ENCODE data around the gene KLF11. TPM values are rescaled to one million over a fixed set of nuclear protein-coding genes. Genes with fewer than 3 reads are reported as not detected.

Gene KLF11
- total and polyA plus RNA-seq, 2 donors (not counting 3 experiments of a cell fraction or from before 2014, with no cell fraction given) = 10.5 to 11.3 TPM

DNA sequence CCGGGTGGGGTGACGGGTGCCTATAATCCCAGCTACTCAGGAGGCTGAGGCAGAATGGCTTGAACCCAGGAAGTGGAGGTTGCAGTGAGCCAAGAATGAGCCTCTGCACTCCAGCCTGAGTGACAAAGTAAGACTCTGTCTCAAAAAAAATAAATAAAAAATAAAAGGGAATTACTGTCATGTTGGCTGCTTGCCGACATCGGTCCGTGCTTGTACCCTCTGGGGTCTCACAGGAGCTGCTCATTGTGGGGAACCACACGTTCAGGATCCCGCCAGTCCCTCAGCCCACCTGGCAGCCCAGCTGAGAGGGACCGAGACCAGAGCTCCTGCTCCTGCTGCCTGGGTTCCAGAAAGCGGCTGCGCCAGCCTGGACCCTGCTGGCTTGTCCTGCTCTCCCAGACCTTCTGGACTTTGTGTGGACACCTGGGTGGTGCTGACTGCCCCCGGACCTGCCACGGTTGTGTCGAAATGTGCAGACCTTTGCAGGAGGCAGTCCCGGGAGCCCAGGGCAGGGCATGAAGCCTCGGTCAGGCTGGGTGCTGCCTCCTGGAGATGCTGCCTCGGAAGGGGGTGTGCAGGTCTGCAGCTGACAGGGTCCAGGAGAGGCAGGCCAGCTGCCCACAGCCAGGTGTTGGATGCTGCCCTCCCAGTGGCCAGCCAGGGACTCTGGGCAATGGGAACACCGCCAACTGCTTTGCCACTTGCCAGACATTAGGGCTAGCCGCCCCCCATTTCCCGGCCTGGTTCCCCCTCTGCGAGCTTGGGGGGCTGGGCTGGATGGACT, 16.4 kb downstream of the KLF11 start:
- Histone ChIP-seq H4K20me1 (replicated peaks; ENCODE audit: control insufficient read depth, extremely low read depth, insufficient read depth, low read length) (no peaks in the 10 kb centered on the region), H2AFZ (ENCODE audit: low read depth, low read length) (no peak overlapping the region), H3K9me3 (replicated peaks; ENCODE audit: control insufficient read depth, insufficient read depth, low read length) (no peaks in the 10 kb centered on the region), H3K4me2 (ENCODE audit: insufficient read depth, low read length) (no peak overlapping the region), H3K27ac (ENCODE audit: insufficient read depth, low read depth, low read length) (no peak overlapping the region), H3K27me3 (ENCODE audit: control insufficient read depth in 2 of 2, insufficient read depth in 2 of 2, low read length in 2 of 2) (no peaks in the 10 kb centered on the region), H3K9me1 (replicated peaks; ENCODE audit: control insufficient read depth, extremely low read depth, insufficient read depth, low read length) (no peaks in the 10 kb centered on the region), H3K79me2 (ENCODE audit: control insufficient read depth, insufficient read depth, low read length) (no peaks in the 10 kb centered on the region), H3K9ac (replicated peaks; ENCODE audit: extremely low read depth, insufficient read depth, low read length) (no peak overlapping the region), H3K4me3 (replicated peaks in 1 of 3; ENCODE audit: insufficient read depth in 1 of 3, low read depth in 1 of 3, low read length in 3 of 3) (no peak overlapping the region), H3K36me3 (ENCODE audit: control insufficient read depth in 2 of 2, extremely low read depth in 1 of 2, insufficient read depth in 2 of 2, low read length in 2 of 2) (no peaks in the 10 kb centered on the region), H3K4me1 (ENCODE audit: control insufficient read depth, extremely low read depth, insufficient read depth, low read length) (peaks cover 4% of the 10 kb centered on the region)
- BruUV-seq (replicated peaks) = no TSS peak
- intact Hi-C loops (cut with micrococcal nuclease) = no loop called here
- TF ChIP-seq JUN (IDR thresholded peaks at IDR 0.05; ENCODE audit: borderline replicate concordance, insufficient read depth, insufficient read length, low read depth) (no peak), MYC (IDR thresholded peaks at IDR 0.05; ENCODE audit: low read depth, low read length) (no peak), POLR2AphosphoS5 (IDR thresholded peaks at IDR 0.05; ENCODE audit: insufficient read depth, low read depth, low read length) (no peak), POLR2A (IDR thresholded peaks at IDR 0.05; ENCODE audit: low read depth, low read length) (no peak), EZH2 (IDR thresholded peaks at IDR 0.05; ENCODE audit: borderline replicate concordance, low read depth, low read length, severe bottlenecking) (no peak), GATA2 (IDR thresholded peaks at IDR 0.05; ENCODE audit: insufficient read depth, insufficient read length, low read depth, low read length) (no peak), FOS (IDR thresholded peaks at IDR 0.05; ENCODE audit: borderline replicate concordance, insufficient read depth, low read length) (no peak)
- TF ChIP-seq, protein P1, sequence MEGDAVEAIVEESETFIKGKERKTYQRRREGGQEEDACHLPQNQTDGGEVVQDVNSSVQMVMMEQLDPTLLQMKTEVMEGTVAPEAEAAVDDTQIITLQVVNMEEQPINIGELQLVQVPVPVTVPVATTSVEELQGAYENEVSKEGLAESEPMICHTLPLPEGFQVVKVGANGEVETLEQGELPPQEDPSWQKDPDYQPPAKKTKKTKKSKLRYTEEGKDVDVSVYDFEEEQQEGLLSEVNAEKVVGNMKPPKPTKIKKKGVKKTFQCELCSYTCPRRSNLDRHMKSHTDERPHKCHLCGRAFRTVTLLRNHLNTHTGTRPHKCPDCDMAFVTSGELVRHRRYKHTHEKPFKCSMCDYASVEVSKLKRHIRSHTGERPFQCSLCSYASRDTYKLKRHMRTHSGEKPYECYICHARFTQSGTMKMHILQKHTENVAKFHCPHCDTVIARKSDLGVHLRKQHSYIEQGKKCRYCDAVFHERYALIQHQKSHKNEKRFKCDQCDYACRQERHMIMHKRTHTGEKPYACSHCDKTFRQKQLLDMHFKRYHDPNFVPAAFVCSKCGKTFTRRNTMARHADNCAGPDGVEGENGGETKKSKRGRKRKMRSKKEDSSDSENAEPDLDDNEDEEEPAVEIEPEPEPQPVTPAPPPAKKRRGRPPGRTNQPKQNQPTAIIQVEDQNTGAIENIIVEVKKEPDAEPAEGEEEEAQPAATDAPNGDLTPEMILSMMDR (IDR thresholded peaks at IDR 0.05; ENCODE audit: extremely low read depth in 1 of 2, insufficient read depth in 1 of 2, low read depth in 1 of 2, low read length in 2 of 2) = no peak
- TF ChIP-seq, protein P2, sequence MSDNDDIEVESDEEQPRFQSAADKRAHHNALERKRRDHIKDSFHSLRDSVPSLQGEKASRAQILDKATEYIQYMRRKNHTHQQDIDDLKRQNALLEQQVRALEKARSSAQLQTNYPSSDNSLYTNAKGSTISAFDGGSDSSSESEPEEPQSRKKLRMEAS (IDR thresholded peaks at IDR 0.05; ENCODE audit: insufficient read depth, insufficient read length) = no peak
- ChIA-PET CTCF (interaction anchor here (1.3 to 6.0 kb wide), 3 partner anchors 13 to 376 kb away, joined by 4 to 49 read pairs (median 5); no protein-coding TSS in a partner anchor), POLR2A (no interaction called here)
- dilution Hi-C loops (cut with MboI; ENCODE audit: extremely low pct_ligation_motif_present, low sequenced_read_pairs) = no loop called here
- no peak for DNase-seq (ENCODE audit: low read depth, low spot score)
- FAIRE-seq = no peak

Data from endothelial cell of umbilical vein (primary cell).